ENCODE measurements around the gene PDE11A.
A peak's percentile ranks its signal among the peaks of the same experiment; 100 is the strongest.
"Not testable (repeated sequence)": the region's sequence is repeated elsewhere in the genome, so short reads cannot be mapped to it uniquely, and the experiment has no call there.

Gene PDE11A

GRCh38 chr2:177826897-177827296 lies 245.7 kb downstream of the PDE11A start:
- Mint-ChIP-seq H3K4me3 (no peak overlapping the region), H3K27ac (no peak overlapping the region), H3K36me3 (no peaks in the 10 kb centered on the region), H3K9me3 (ENCODE audit: low read depth) (no peaks in the 10 kb centered on the region), H3K27me3 (peaks cover 4% of the 10 kb centered on the region), H3K4me1 (ENCODE audit: low read depth) (no peaks in the 10 kb centered on the region)

- peaks cover 4% of the 10 kb centered on the region for H3K27me3 Mint-ChIP-seq
- no peak overlapping the region for H3K4me3 Mint-ChIP-seq
- H3K4me1 Mint-ChIP-seq (ENCODE audit: low read depth) = no peaks in the 10 kb centered on the region
- H3K36me3 Mint-ChIP-seq = no peaks in the 10 kb centered on the region
- H3K9me3 Mint-ChIP-seq (ENCODE audit: low read depth) = no peaks in the 10 kb centered on the region
- no peak overlapping the region for H3K27ac Mint-ChIP-seq
Measured at GRCh38 chr2:177822941-177823340, 249.6 kb downstream of the PDE11A start.

GRCh38 chr2:177818412-177818811 lies 254.2 kb downstream of the PDE11A start:
- Mint-ChIP-seq H3K36me3 (no peaks in the 10 kb centered on the region), H3K27me3 (peaks cover 14% of the 10 kb centered on the region), H3K4me1 (ENCODE audit: low read depth) (no peaks in the 10 kb centered on the region), H3K9me3 (ENCODE audit: low read depth) (no peaks in the 10 kb centered on the region), H3K4me3 (no peak overlapping the region), H3K27ac (no peak overlapping the region)

- Mint-ChIP-seq H3K27me3 (peaks cover 13% of the 10 kb centered on the region), H3K36me3 (no peaks in the 10 kb centered on the region), H3K9me3 (ENCODE audit: low read depth) (no peaks in the 10 kb centered on the region), H3K4me1 (ENCODE audit: low read depth) (no peaks in the 10 kb centered on the region), H3K27ac (no peak overlapping the region), H3K4me3 (no peak overlapping the region)
Measured at GRCh38 chr2:177817300-177817699, 255.3 kb downstream of the PDE11A start.

- no peak overlapping the region for H3K4me3 Mint-ChIP-seq
- no peaks in the 10 kb centered on the region for H3K36me3 Mint-ChIP-seq
- peaks cover 14% of the 10 kb centered on the region for H3K27me3 Mint-ChIP-seq
- H3K4me1 Mint-ChIP-seq (ENCODE audit: low read depth) = no peaks in the 10 kb centered on the region
- no peak overlapping the region for H3K27ac Mint-ChIP-seq
- no peaks in the 10 kb centered on the region for H3K9me3 Mint-ChIP-seq (ENCODE audit: low read depth)
Measured at GRCh38 chr2:177816766-177817165, 255.8 kb downstream of the PDE11A start.

GRCh38 chr2:177812713-177813396 lies 259.7 kb downstream of the PDE11A start:
- Mint-ChIP-seq H3K4me1 (ENCODE audit: low read depth) (no peaks in the 10 kb centered on the region), H3K27ac (no peak overlapping the region), H3K9me3 (ENCODE audit: low read depth) (no peaks in the 10 kb centered on the region), H3K4me3 (no peak overlapping the region), H3K36me3 (no peaks in the 10 kb centered on the region), H3K27me3 (peaks cover 18% of the 10 kb centered on the region)

GRCh38 chr2:177810906-177811305 lies 261.7 kb downstream of the PDE11A start:
- peaks cover 19% of the 10 kb centered on the region for H3K27me3 Mint-ChIP-seq
- H3K4me3 Mint-ChIP-seq = no peak overlapping the region
- H3K4me1 Mint-ChIP-seq (ENCODE audit: low read depth) = no peaks in the 10 kb centered on the region
- H3K9me3 Mint-ChIP-seq (ENCODE audit: low read depth) = peaks cover 6% of the 10 kb centered on the region
- no peak overlapping the region for H3K27ac Mint-ChIP-seq
- peaks cover 3% of the 10 kb centered on the region for H3K36me3 Mint-ChIP-seq

GRCh38 chr2:177808984-177809809 lies 263.4 kb downstream of the PDE11A start:
- peaks cover 6% of the 10 kb centered on the region for H3K9me3 Mint-ChIP-seq (ENCODE audit: low read depth)
- H3K36me3 Mint-ChIP-seq = peaks cover 3% of the 10 kb centered on the region
- no peak overlapping the region for H3K27ac Mint-ChIP-seq
- H3K27me3 Mint-ChIP-seq = peaks cover 12% of the 10 kb centered on the region
- no peaks in the 10 kb centered on the region for H3K4me1 Mint-ChIP-seq (ENCODE audit: low read depth)
- no peak overlapping the region for H3K4me3 Mint-ChIP-seq

GRCh38 chr2:177806025-177806424 lies 266.6 kb downstream of the PDE11A start:
- peaks cover 10% of the 10 kb centered on the region for H3K27me3 Mint-ChIP-seq
- no peak overlapping the region for H3K4me3 Mint-ChIP-seq
- peaks cover 6% of the 10 kb centered on the region for H3K9me3 Mint-ChIP-seq (ENCODE audit: low read depth)
- no peaks in the 10 kb centered on the region for H3K4me1 Mint-ChIP-seq (ENCODE audit: low read depth)
- no peak overlapping the region for H3K27ac Mint-ChIP-seq
- peaks cover 3% of the 10 kb centered on the region for H3K36me3 Mint-ChIP-seq

GRCh38 chr2:177799531-177799930 lies 273.0 kb downstream of the PDE11A start:
- H3K27me3 Mint-ChIP-seq = peaks cover 18% of the 10 kb centered on the region
- no peaks in the 10 kb centered on the region for H3K36me3 Mint-ChIP-seq
- H3K4me3 Mint-ChIP-seq = no peak overlapping the region
- no peaks in the 10 kb centered on the region for H3K9me3 Mint-ChIP-seq (ENCODE audit: low read depth)
- H3K27ac Mint-ChIP-seq = no peak overlapping the region
- H3K4me1 Mint-ChIP-seq (ENCODE audit: low read depth) = no peaks in the 10 kb centered on the region

- H3K9me3 Mint-ChIP-seq (ENCODE audit: low read depth) = no peaks in the 10 kb centered on the region
- H3K27me3 Mint-ChIP-seq = peaks cover 18% of the 10 kb centered on the region
- no peak overlapping the region for H3K27ac Mint-ChIP-seq
- no peak overlapping the region for H3K4me3 Mint-ChIP-seq
- no peaks in the 10 kb centered on the region for H3K36me3 Mint-ChIP-seq
- H3K4me1 Mint-ChIP-seq (ENCODE audit: low read depth) = no peaks in the 10 kb centered on the region
Measured at GRCh38 chr2:177797808-177798207, 274.8 kb downstream of the PDE11A start.

- Mint-ChIP-seq H3K4me1 (ENCODE audit: low read depth) (no peaks in the 10 kb centered on the region), H3K9me3 (ENCODE audit: low read depth) (no peaks in the 10 kb centered on the region), H3K36me3 (no peaks in the 10 kb centered on the region), H3K27me3 (peaks cover 17% of the 10 kb centered on the region), H3K4me3 (no peak overlapping the region), H3K27ac (no peak overlapping the region)
Measured at GRCh38 chr2:177796654-177797415, 275.7 kb downstream of the PDE11A start.

GRCh38 chr2:177796011-177796410 lies 276.6 kb downstream of the PDE11A start:
- H3K4me1 Mint-ChIP-seq (ENCODE audit: low read depth) = no peaks in the 10 kb centered on the region
- no peak overlapping the region for H3K4me3 Mint-ChIP-seq
- peaks cover 15% of the 10 kb centered on the region for H3K27me3 Mint-ChIP-seq
- no peak overlapping the region for H3K27ac Mint-ChIP-seq
- no peaks in the 10 kb centered on the region for H3K36me3 Mint-ChIP-seq
- no peaks in the 10 kb centered on the region for H3K9me3 Mint-ChIP-seq (ENCODE audit: low read depth)

- H3K27me3 Mint-ChIP-seq; H3K9me3 Mint-ChIP-seq (ENCODE audit: low read depth); H3K36me3 Mint-ChIP-seq; H3K4me3 Mint-ChIP-seq; H3K27ac Mint-ChIP-seq: not testable (repeated sequence)
- H3K4me1 Mint-ChIP-seq (ENCODE audit: low read depth) = peaks cover 35% of the 10 kb centered on the region
Measured at GRCh38 chr2:177785143-177785542, 287.4 kb downstream of the PDE11A start.

GRCh38 chr2:177784745-177785067 lies 287.9 kb downstream of the PDE11A start:
- no peaks in the 10 kb centered on the region for H3K36me3 Mint-ChIP-seq

More at GRCh38 chr2:177784745-177785067, 287.9 kb downstream of the PDE11A start:
- H3K4me1 Mint-ChIP-seq (ENCODE audit: low read depth) = peaks cover 35% of the 10 kb centered on the region
- no peaks in the 10 kb centered on the region for H3K27me3 Mint-ChIP-seq
- peak overlapping the region; percentile 62 for H3K4me3 Mint-ChIP-seq
- no peaks in the 10 kb centered on the region for H3K9me3 Mint-ChIP-seq (ENCODE audit: low read depth)
- peak overlapping the region; percentile 46 for H3K27ac Mint-ChIP-seq
